Mucosa of descending colon (tissue), 3 donors: Measurements from ENCODE around the gene UBXN11. TPM values are rescaled to one million over a fixed set of nuclear protein-coding genes. Genes with fewer than 3 reads are reported as not detected.

Experiments used
- ATAC-seq: fragments of 200-7000 bp; cut with Tn5 transposase; one replicate; pipeline ENCODE4 v1.9.1; 2020; ENCODE audit warnings: mild to moderate bottlenecking, moderate library complexity
- DNase-seq, 3 donors: peaks; one replicate each; pipeline ENCODE4 v3.0.0-alpha.2; 2020
- H3K36me3 ChIP-seq: fragments of 200-600 bp; one replicate; pipeline ENCODE4 v1.8.0; 2021; ENCODE audit warnings: low read depth, mild to moderate bottlenecking
- H3K4me1 ChIP-seq: fragments of 200-600 bp; one replicate; pipeline ENCODE4 v1.8.0; 2021; ENCODE audit warnings: low read depth, mild to moderate bottlenecking
- H3K4me3 ChIP-seq: fragments of 200-600 bp; one replicate; pipeline ENCODE4 v1.8.0; 2021; ENCODE audit warnings: mild to moderate bottlenecking
- H3K9me3 ChIP-seq: fragments of 200-600 bp; one replicate; pipeline ENCODE4 v1.8.0; 2021; ENCODE audit warnings: mild to moderate bottlenecking
- CTCF ChIP-seq: fragments of 200-600 bp; IDR thresholded peaks from one replicate; pipeline ENCODE4 v1.8.0; 2022; ENCODE audit warnings: antibody characterized with exemption, mild to moderate bottlenecking
- intact Hi-C, 2 donors: fragments of 100-400 bp; cut with DNase I in 1 of 2; cut with micrococcal nuclease in 1 of 2; formaldehyde crosslinking; loops; one replicate each; pipeline versions ENCODE4 v1.11.0 to v1.11.1; 2022; cut with DNase I, micrococcal nuclease
- total RNA-seq, 3 donors: library from RNA; stranded (reverse); fragmentation: NEBNext Ultra II Directional in 2 of 3; extraction: Animal tissue kit (Norgen Biotek cat#: 25700) in 2 of 3; gene quantifications; one replicate each; pipeline versions ENCODE4 v1.2.1 to v1.2.4, GENCODE V29; 2021 to 2023
- donor health status: DM: no; HTN: no; CAD: no; lungs with moderate emphysema.
- donor health status: DM: no; HTN: no; CAD: no.
- donor health status: DM: no; HTN: yes; CAD: no.

Gene UBXN11
- total RNA-seq, 3 donors from 2014 or later: 12.9 to 17.9 (median 16.4) TPM

DNA sequence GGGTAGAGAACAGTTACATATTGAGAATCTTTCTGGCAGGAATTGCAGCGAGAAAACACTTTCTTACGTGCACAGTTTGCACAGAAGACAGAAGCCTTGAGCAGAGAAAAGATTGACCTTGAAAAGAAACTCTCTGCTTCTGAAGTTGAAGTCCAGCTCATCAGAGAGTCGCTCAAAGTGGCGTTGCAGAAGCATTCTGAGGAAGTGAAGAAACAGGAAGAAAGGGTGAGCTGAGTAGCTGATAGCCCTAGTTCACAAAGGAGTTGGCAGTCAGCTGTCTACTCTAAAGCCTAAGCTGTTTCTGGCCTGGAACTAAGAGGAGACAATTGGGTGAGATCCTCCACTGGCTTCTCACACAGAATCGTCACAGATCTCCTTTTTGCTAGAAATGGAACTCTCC, 46.9 kb downstream of the UBXN11 start:
- ATAC-seq (peak; percentile 32), DNase-seq (no peak)
- Histone ChIP-seq H3K4me1 (no peaks in the 10 kb centered on the region), H3K9me3 (no peaks in the 10 kb centered on the region), H3K4me3 (no peak overlapping the region), H3K36me3 (no peaks in the 10 kb centered on the region)
- TF ChIP-seq CTCF: no peak
- intact Hi-C loops: no loop called here

DNA sequence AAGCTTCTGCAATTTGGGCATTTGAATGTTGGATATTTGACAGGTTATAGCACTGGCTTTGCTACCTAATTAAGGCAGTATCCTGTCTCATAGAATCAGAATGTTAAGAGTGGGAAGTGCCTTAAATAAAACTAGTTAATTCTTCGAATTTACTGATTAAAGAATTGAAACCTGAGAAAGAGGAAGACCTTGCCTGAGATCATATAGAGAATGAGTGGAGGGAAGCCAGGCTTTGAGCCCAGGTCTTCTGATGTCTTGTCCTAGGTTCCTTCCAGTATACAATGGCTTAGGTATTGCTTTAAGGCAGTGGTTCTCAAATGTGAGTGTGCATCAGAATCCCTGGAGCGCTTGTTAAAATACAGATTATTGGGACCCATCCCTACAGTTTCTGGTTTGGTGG, 47.4 kb downstream of the UBXN11 start:
- intact Hi-C loops: no loop called here
- DNase-seq (no peak), ATAC-seq (no peak)
- TF ChIP-seq CTCF: no peak
- Histone ChIP-seq H3K9me3 (no peaks in the 10 kb centered on the region), H3K36me3 (no peaks in the 10 kb centered on the region), H3K4me3 (no peak overlapping the region), H3K4me1 (no peaks in the 10 kb centered on the region)

DNA sequence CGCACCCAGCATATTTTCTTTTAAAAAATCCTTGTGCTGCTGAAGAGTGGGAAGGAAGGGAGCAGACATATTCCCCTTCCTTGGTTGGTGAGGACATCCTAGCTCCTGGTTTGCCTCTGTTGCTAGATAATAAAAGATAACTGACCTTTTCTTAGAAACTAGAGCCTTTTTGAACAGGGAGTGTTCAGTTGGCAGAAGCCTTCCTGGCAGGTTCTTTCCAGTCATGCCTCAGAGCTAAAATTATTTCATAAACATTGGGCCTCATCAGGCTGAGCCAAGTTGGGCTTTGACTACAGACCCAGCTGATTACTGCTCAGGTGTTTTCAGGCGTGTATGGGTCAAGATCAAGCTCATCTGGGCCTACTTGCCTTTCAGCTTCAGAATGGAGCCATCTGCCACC, 49.2 kb downstream of the UBXN11 start:
- no peak for ATAC-seq
- H3K4me1 ChIP-seq: no peaks in the 10 kb centered on the region
- no peaks in the 10 kb centered on the region for H3K9me3 ChIP-seq
- intact Hi-C loops: no loop called here
- DNase-seq: no peak
- H3K36me3 ChIP-seq: peaks cover 2% of the 10 kb centered on the region
- no peak for TF ChIP-seq CTCF
- no peak overlapping the region for H3K4me3 ChIP-seq

GRCh38 chr1:26254404-26254803, 52.0 kb downstream of the UBXN11 start:
- H3K9me3 ChIP-seq: no peaks in the 10 kb centered on the region
- H3K36me3 ChIP-seq: peaks cover 2% of the 10 kb centered on the region
- DNase-seq (no peak), ATAC-seq (no peak)
- H3K4me3 ChIP-seq: no peak overlapping the region
- intact Hi-C loops: no loop called here
- no peak for TF ChIP-seq CTCF
- H3K4me1 ChIP-seq: no peaks in the 10 kb centered on the region

DNA sequence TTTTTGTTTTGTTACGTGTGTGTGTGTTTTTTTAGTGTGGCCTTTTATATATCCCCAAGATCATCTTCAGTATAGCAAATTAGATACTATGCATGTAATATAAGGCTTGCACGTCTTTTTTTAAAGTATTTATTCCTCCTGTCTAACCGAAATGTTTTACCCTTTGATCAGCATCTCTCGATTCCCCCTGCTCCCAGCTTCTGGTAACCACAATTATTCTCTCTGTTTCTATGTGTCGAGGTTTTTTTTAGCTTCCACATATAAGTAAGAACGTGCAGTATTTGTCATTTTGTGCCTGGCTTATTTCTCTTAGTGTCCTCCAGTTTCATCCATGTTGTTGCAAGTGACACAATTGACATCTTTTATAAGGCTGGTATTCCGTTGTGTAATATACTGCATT, 53.7 kb downstream of the UBXN11 start:
- no peaks in the 10 kb centered on the region for H3K4me1 ChIP-seq
- H3K36me3 ChIP-seq: peaks cover 2% of the 10 kb centered on the region
- ATAC-seq (no peak), DNase-seq (no peak)
- no peaks in the 10 kb centered on the region for H3K9me3 ChIP-seq
- H3K4me3 ChIP-seq: no peak overlapping the region
- intact Hi-C loops: no loop called here
- no peak for TF ChIP-seq CTCF

DNA sequence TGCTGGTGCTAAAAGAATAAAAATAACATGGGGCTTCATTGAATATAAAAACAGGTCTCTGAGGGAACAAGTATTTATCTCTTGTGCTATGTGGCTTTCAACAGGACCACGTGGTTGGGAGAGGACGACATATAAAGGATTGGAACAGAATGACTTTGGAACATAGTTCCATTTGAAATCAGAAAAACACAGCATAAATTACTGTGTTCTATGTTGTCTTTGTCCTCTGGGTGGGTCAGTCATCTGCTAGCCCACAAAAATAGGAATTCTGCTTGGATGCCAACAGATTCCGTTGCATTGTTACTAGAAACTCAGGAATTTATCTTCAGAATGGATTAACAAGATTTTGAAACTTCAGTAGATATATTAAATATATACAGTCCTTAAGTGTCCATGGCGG, 66.5 kb downstream of the UBXN11 start:
- Histone ChIP-seq H3K4me3 (no peak overlapping the region), H3K9me3 (no peaks in the 10 kb centered on the region), H3K4me1 (peaks cover 6% of the 10 kb centered on the region), H3K36me3 (no peaks in the 10 kb centered on the region)
- no peak for TF ChIP-seq CTCF
- ATAC-seq (no peak), DNase-seq (no peak)
- intact Hi-C loops: no loop called here
